GM12878 (cell line): ENCODE measurements around the gene SLC17A7. TPM values are rescaled to one million over a fixed set of nuclear protein-coding genes. Genes with fewer than 3 reads are reported as not detected.

Experiments used
- ATAC-seq: fragments of 200-7000 bp; cut with Tn5 transposase; 3 replicates; pipeline ENCODE4 v1.9.1; 2020; ENCODE audit warnings: mild to moderate bottlenecking, moderate library complexity
- BruUV-seq: library from RNA; stranded (reverse); fragments of 400-500 nt; replicated peaks from 2 replicates; lab custom pipeline; 2021; lab: Mats Ljungman, UMichigan
- CTCF ChIA-PET: fragments of 300-600 bp; sonication (Branson Sonifier 250); formaldehyde crosslinking; extraction: SDS; loops from one replicate; lab custom pipeline; 2021; ENCODE audit warnings: inconsistent platforms; lab: Yijun Ruan, JAX
- POLR2A ChIA-PET: fragments of 350-600 bp; formaldehyde crosslinking; extraction: SDS; loops from one replicate; lab custom pipeline; 2021; ENCODE audit warnings: inconsistent platforms; lab: Charles Lee
- RAD21 ChIA-PET: fragments of 300-600 bp; sonication (Branson Sonifier 250); formaldehyde crosslinking; loops from one replicate; lab custom pipeline; 2023; ENCODE audit warnings: antibody characterized with exemption; ENCODE audit not compliant: unreplicated experiment; lab: Charles Lee
- SMC1A ChIA-PET: fragments of 300-600 bp; sonication (Branson Sonifier 250); formaldehyde crosslinking; loops from one replicate; lab custom pipeline; 2023; ENCODE audit not compliant: unreplicated experiment, uncharacterized antibody; lab: Charles Lee
- DNase-seq: peaks from one replicate; pipeline ENCODE4 v3.0.0-alpha.2; 2011; ENCODE audit warnings: low read depth, low spot score
- FAIRE-seq: peaks from 3 replicates; lab custom pipeline; 2011; peaks lifted over from hg19 to GRCh38; lab: Jason Lieb, UNC
- H2AFZ ChIP-seq: 2 replicates; pipeline ENCODE4 v1.6.0; 2011; ENCODE audit warnings: low read depth, low read length, control low read depth; ENCODE audit not compliant: control insufficient read depth
- H3K27ac ChIP-seq: 2 replicates; pipeline ENCODE4 v1.5.1; 2011; ENCODE audit warnings: control low read depth; ENCODE audit not compliant: control insufficient read depth, insufficient read depth
- H3K27me3 ChIP-seq, 2 experiments: replicated peaks in 1 of 2; 2 replicates each; pipeline versions ENCODE4 v1.6.0 to v1.6.1; 2011; ENCODE audit warnings: low read length in 1 of 2; ENCODE audit not compliant: control insufficient read depth in 2 of 2, insufficient read depth in 2 of 2
- H3K36me3 ChIP-seq, 2 experiments: 2 replicates each; pipeline ENCODE4 v1.5.1; 2011; ENCODE audit warnings: low read length in 1 of 2; ENCODE audit not compliant: control insufficient read depth in 2 of 2, insufficient read depth in 2 of 2
- H3K4me1 ChIP-seq: 2 replicates; pipeline ENCODE4 v1.6.1; 2011; ENCODE audit warnings: mild to moderate bottlenecking, low read length, moderate library complexity, mixed read lengths; ENCODE audit not compliant: control insufficient read depth, insufficient read depth
- H3K4me2 ChIP-seq: 2 replicates; pipeline ENCODE4 v1.6.0; 2011; ENCODE audit warnings: control low read depth; ENCODE audit not compliant: control insufficient read depth, insufficient read depth
- H3K4me3 ChIP-seq: fragments of 200-600 bp; sonication (generic); 2 replicates; pipeline ENCODE4 v1.5.1; 2016
- H3K79me2 ChIP-seq: 2 replicates; pipeline ENCODE4 v1.6.0; 2011; ENCODE audit warnings: low read length; ENCODE audit not compliant: control insufficient read depth, insufficient read depth
- H3K9ac ChIP-seq: 2 replicates; pipeline ENCODE4 v1.8.0; 2011; ENCODE audit warnings: low read length, control low read depth, mixed read lengths; ENCODE audit not compliant: control insufficient read depth, insufficient read depth
- H3K9me3 ChIP-seq: replicated peaks from 3 replicates; pipeline ENCODE4 v1.5.1; 2011; ENCODE audit warnings: mild to moderate bottlenecking, low read length; ENCODE audit not compliant: control insufficient read depth, insufficient read depth
- H4K20me1 ChIP-seq: 2 replicates; pipeline ENCODE4 v1.6.0; 2011; ENCODE audit not compliant: control insufficient read depth, insufficient read depth
- BHLHE40 ChIP-seq, 2 experiments: fragments of 450-650 bp in 1 of 2; IDR thresholded peaks; 2 replicates each; pipeline ENCODE4 v1.6.1; 2011 to 2017; ENCODE audit warnings: low read depth in 2 of 2, borderline replicate concordance in 1 of 2, improper control_type of control experiment in 1 of 2, low read length in 1 of 2, mild to moderate bottlenecking in 1 of 2
- CBX3 ChIP-seq: fragments of 200-600 bp; sonication (generic); IDR thresholded peaks from 2 replicates; pipeline ENCODE4 v1.6.1; 2016; ENCODE audit warnings: low read depth, borderline replicate concordance
- CREB1 ChIP-seq: IDR thresholded peaks from 2 replicates; pipeline ENCODE4 v1.6.1; 2012; ENCODE audit warnings: low read depth, mild to moderate bottlenecking, inconsistent platforms
- EGR1 ChIP-seq, 2 experiments: IDR thresholded peaks; 1 replicate in 1 of 2; 2 replicates in 1 of 2; pipeline ENCODE4 v1.6.1; 2011 to 2012; ENCODE audit warnings: low read depth in 2 of 2, low read length in 2 of 2, borderline replicate concordance in 1 of 2, mild to moderate bottlenecking in 1 of 2, moderate library complexity in 1 of 2
- EP300 ChIP-seq, 2 experiments: fragments of 150-350 bp in 1 of 2; IDR thresholded peaks; 2 replicates each; pipeline ENCODE4 v1.6.1; 2011 to 2012; ENCODE audit warnings: low read depth in 2 of 2, low read length in 2 of 2, borderline replicate concordance in 1 of 2, improper control_type of control experiment in 1 of 2, inconsistent platforms in 1 of 2; ENCODE audit not compliant: control insufficient read depth in 1 of 2
- JUND ChIP-seq: IDR thresholded peaks from 2 replicates; pipeline ENCODE4 v1.6.1; 2012; ENCODE audit warnings: low read depth, mild to moderate bottlenecking, low read length, improper control_type of control experiment, moderate library complexity
- SMAD5 ChIP-seq: IDR thresholded peaks from 2 replicates; pipeline ENCODE4 v1.6.1; 2016; ENCODE audit warnings: antibody characterized with exemption, low read depth
- SPI1 ChIP-seq: IDR thresholded peaks from 2 replicates; pipeline ENCODE4 v1.6.1; 2011; ENCODE audit warnings: low read depth, mild to moderate bottlenecking, low read length, moderate library complexity, borderline replicate concordance; ENCODE audit not compliant: insufficient read depth
- TARDBP ChIP-seq: IDR thresholded peaks from 2 replicates; pipeline ENCODE4 v1.6.1; 2016; ENCODE audit warnings: borderline replicate concordance
- YY1 ChIP-seq: IDR thresholded peaks from 2 replicates; pipeline ENCODE4 v1.6.1; 2011; ENCODE audit warnings: low read depth, mild to moderate bottlenecking, low read length
- ZNF384 ChIP-seq: IDR thresholded peaks from 2 replicates; pipeline ENCODE4 v1.6.1; 2012; ENCODE audit warnings: low read depth, mild to moderate bottlenecking, low read length, improper control_type of control experiment, borderline replicate concordance
- WGBS: methylation state at CpG from one replicate; pipeline ENCODE4 v1.1.6; 2016; ENCODE audit warnings: low lambda C conversion rate; ENCODE audit not compliant: insufficient replicate concordance, insufficient coverage; ENCODE audit errors: missing lambda C conversion rate; 5-methylcytosine and 5-hydroxymethylcytosine counted together
- in situ Hi-C: fragments of 300-500 bp; cut with MboI; formaldehyde crosslinking; loops from 9 replicates; pipeline ENCODE4 v1.14.3; 2018; ENCODE audit warnings: mixed read lengths
- intact Hi-C: fragments of 100-400 bp; cut with micrococcal nuclease; formaldehyde crosslinking; loops from one replicate; pipeline ENCODE4 v1.14.2; 2022; ENCODE audit not compliant: unreplicated experiment
- polyA plus RNA-seq, 11 experiments: library from polyadenylated mRNA; depleted of rRNA in 4 of 11; unstranded in 6 of 11; stranded (reverse) in 5 of 11; fragments of >200 nt; fragmentation: Nextera tagmentation in 4 of 11; fragmentation: Illumina TruSeq in 1 of 11; extraction: Ambion mirVana in 4 of 11; extraction: Trizol in 1 of 11; gene quantifications; 1 replicate in 1 of 11; 2 replicates in 10 of 11; pipeline versions ENCODE4 v1.2.1 to v1.2.3, GENCODE V29; 2011 to 2016; ENCODE audit warnings: inconsistent platforms in 2 of 11, missing spikeins in 2 of 11, low read depth in 1 of 11
- total RNA-seq, 4 experiments: library from RNA; depleted of rRNA in 3 of 4; stranded (reverse); fragments of >200 nt in 3 of 4; fragmentation: Illumina TruSeq in 1 of 4; extraction: Trizol in 1 of 4; gene quantifications; 2 replicates each; pipeline versions ENCODE4 v1.2.1 to v1.2.3, GENCODE V29; 2013 to 2021
- TF ChIP-seq, protein P1 (sequence below): fragments of 450-650 bp; IDR thresholded peaks from 2 replicates; pipeline ENCODE4 v1.6.1; 2014; ENCODE audit warnings: mild to moderate bottlenecking
- TF ChIP-seq, protein P2 (sequence below): fragments of 450-650 bp; IDR thresholded peaks from 2 replicates; pipeline ENCODE4 v1.6.1; 2017; ENCODE audit warnings: mild to moderate bottlenecking, moderate library complexity

The SLC17A7 gene
- total and polyA plus RNA-seq, 10 of the 15 experiments (the other 5 are each of a cell fraction or from before 2014, with no cell fraction given): 0.03 to 0.24 (median 0.06) TPM; not detected in 6

DNA sequence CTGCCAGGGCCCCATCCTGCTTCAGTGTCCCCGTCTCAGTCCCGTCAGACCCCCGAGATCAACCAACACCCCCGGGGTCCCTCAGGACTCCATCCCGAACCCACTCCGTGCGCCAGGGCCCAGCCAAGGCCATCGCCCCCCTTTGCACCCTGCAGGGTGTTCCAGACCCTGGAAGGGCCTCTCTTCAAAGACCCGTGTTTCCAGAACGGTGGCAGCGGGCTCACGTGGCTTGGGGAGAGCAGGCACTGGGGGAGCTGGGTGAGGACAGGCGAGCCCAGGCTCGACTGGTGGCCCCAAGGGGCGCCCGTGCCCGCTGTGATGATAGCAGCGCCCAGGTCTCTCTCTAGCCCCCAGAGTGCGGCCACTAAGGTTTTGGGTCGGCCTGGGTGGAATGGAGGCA lies 51.9 kb downstream of the SLC17A7 start (continued):
- TF ChIP-seq, protein P1, sequence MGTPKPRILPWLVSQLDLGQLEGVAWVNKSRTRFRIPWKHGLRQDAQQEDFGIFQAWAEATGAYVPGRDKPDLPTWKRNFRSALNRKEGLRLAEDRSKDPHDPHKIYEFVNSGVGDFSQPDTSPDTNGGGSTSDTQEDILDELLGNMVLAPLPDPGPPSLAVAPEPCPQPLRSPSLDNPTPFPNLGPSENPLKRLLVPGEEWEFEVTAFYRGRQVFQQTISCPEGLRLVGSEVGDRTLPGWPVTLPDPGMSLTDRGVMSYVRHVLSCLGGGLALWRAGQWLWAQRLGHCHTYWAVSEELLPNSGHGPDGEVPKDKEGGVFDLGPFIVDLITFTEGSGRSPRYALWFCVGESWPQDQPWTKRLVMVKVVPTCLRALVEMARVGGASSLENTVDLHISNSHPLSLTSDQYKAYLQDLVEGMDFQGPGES: no peak
- TF ChIP-seq EGR1 (IDR thresholded peaks at IDR 0.05; ENCODE audit: borderline replicate concordance in 1 of 2, low read depth in 2 of 2, low read length in 2 of 2) (no peak), SMAD5 (no peak), BHLHE40 (IDR thresholded peaks at IDR 0.05; ENCODE audit: borderline replicate concordance in 1 of 2, low read depth in 2 of 2, low read length in 1 of 2) (no peak)
- TF ChIP-seq, all 136 proteins: peak for 0

DNA sequence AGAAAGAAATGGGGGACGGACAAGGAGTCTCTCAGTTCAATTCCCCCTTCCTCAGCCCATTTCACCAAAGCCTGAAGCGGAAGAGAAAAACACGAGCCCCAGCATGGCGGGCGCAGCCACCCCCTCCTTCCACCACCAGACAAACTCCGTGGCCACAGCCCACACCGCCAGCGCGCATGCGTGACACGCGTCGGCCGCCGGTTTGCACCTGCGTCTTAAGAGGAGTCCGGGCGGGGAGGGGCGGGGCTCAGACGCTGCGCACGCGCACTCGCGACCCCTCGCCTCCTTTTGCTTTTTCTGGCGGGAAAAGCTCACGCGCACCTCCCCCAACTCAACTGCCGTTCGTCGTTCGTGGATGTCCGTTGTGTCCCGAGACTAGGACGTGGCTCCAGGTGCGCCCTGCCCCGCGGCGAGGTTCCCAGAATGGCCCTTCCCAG lies 53.4 kb downstream of the SLC17A7 start, which contains the start of gene KASH5:
Gene KASH5 (plus strand): TSS at position 314 of the 437 bp plus-strand sequence. CDS start 2,635 bp downstream, outside the sequence.
- H4K20me1 ChIP-seq: no peaks in the 10 kb centered on the region
- DNase-seq: no peak
- H3K9me3 ChIP-seq: no peaks in the 10 kb centered on the region
- H3K4me2 ChIP-seq: no peak within 1 kb of the TSS
- CTCF ChIA-PET: no interaction called here
- POLR2A ChIA-PET: interaction anchor here (0.6 to 0.7 kb wide), 2 partner anchors 48 to 62 kb away, joined by 3 to 4 read pairs; no protein-coding TSS in a partner anchor
- no TSS peak for BruUV-seq
- WGBS: 88% methylated on average over 24 of the region's 40 CpGs
- H2AFZ ChIP-seq: no peak within 1 kb of the TSS
- in situ Hi-C loops: no loop called here
- no peaks in the 10 kb centered on the region for H3K27me3 ChIP-seq
- intact Hi-C loops: no loop called here
- FAIRE-seq: no peak
- H3K4me1 ChIP-seq: no peaks in the 10 kb centered on the region
- H3K4me3 ChIP-seq: no peak within 1 kb of the TSS
- H3K27ac ChIP-seq: no peak within 1 kb of the TSS
- ATAC-seq: no peak
- RAD21 ChIA-PET: interaction anchor here (0.8 kb wide), 1 partner anchor 39 kb away, joined by 3 read pairs; no protein-coding TSS in a partner anchor
- H3K36me3 ChIP-seq: no peaks in the 10 kb centered on the region
- H3K79me2 ChIP-seq: no peaks in the 10 kb centered on the region
- SMC1A ChIA-PET: interaction anchor here (0.7 kb wide), 1 partner anchor 8 kb away, joined by 3 read pairs; no protein-coding TSS in a partner anchor
- no peak within 1 kb of the TSS for H3K9ac ChIP-seq
- no peak for TF ChIP-seq CREB1
- TF ChIP-seq, protein P2, sequence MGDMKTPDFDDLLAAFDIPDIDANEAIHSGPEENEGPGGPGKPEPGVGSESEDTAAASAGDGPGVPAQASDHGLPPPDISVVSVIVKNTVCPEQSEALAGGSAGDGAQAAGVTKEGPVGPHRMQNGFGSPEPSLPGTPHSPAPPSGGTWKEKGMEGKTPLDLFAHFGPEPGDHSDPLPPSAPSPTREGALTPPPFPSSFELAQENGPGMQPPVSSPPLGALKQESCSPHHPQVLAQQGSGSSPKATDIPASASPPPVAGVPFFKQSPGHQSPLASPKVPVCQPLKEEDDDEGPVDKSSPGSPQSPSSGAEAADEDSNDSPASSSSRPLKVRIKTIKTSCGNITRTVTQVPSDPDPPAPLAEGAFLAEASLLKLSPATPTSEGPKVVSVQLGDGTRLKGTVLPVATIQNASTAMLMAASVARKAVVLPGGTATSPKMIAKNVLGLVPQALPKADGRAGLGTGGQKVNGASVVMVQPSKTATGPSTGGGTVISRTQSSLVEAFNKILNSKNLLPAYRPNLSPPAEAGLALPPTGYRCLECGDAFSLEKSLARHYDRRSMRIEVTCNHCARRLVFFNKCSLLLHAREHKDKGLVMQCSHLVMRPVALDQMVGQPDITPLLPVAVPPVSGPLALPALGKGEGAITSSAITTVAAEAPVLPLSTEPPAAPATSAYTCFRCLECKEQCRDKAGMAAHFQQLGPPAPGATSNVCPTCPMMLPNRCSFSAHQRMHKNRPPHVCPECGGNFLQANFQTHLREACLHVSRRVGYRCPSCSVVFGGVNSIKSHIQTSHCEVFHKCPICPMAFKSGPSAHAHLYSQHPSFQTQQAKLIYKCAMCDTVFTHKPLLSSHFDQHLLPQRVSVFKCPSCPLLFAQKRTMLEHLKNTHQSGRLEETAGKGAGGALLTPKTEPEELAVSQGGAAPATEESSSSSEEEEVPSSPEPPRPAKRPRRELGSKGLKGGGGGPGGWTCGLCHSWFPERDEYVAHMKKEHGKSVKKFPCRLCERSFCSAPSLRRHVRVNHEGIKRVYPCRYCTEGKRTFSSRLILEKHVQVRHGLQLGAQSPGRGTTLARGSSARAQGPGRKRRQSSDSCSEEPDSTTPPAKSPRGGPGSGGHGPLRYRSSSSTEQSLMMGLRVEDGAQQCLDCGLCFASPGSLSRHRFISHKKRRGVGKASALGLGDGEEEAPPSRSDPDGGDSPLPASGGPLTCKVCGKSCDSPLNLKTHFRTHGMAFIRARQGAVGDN: no peak
- no peak for TF ChIP-seq EP300 (IDR thresholded peaks at IDR 0.05; ENCODE audit: borderline replicate concordance in 1 of 2, control insufficient read depth in 1 of 2, low read depth in 2 of 2, low read length in 2 of 2)
- no peak for TF ChIP-seq TARDBP
- no peak for TF ChIP-seq JUND
- no peak for TF ChIP-seq SPI1
- TF ChIP-seq, protein P1: no peak
- no peak for TF ChIP-seq YY1
- TF ChIP-seq CBX3: no peak
- TF ChIP-seq ZNF384: no peak
